A549 (cell line): ENCODE measurements around the gene RABGAP1.

Experiments used
- CTCF ChIP-seq: fragments of >200 bp; sonication (Bioruptor Twin); formaldehyde crosslinking; IDR thresholded peaks from 3 replicates; pipeline ENCODE4 v1.5.1; 2016
- FOSL2 ChIP-seq, 2 experiments: fragments of 450-650 bp in 1 of 2; fragments of >200 bp in 1 of 2; sonication (Bioruptor Twin) in 1 of 2; formaldehyde crosslinking; IDR thresholded peaks; 2 replicates each; pipeline versions ENCODE4 v1.5.0 to v1.6.1; 2016 to 2020; ENCODE audit warnings: mild to moderate bottlenecking in 1 of 2, moderate library complexity in 1 of 2
- GATA3 ChIP-seq: IDR thresholded peaks from 2 replicates; pipeline ENCODE4 v1.6.1; 2012; ENCODE audit warnings: borderline replicate concordance
- HOXB13 ChIP-seq: fragments of 250-450 bp; sonication (Bioruptor Pico); IDR thresholded peaks from 2 replicates; pipeline ENCODE4 v1.5.0; 2020; ENCODE audit warnings: low read depth, mild to moderate bottlenecking, moderate library complexity
- NR3C1 ChIP-seq: fragments of >200 bp; sonication (Bioruptor Twin); formaldehyde crosslinking; IDR thresholded peaks from 3 replicates; pipeline ENCODE4 v1.6.1; 2017
- POLR2A ChIP-seq: IDR thresholded peaks from 2 replicates; pipeline ENCODE4 v1.6.1; 2012; ENCODE audit warnings: mild to moderate bottlenecking, low read length

GRCh38 chr9:122939601-122940000, 1.2 kb upstream of the RABGAP1 start:
- no peak for TF ChIP-seq CTCF
- no peak for TF ChIP-seq GATA3
- TF ChIP-seq POLR2A, result no peak
- no peak for TF ChIP-seq NR3C1
- TF ChIP-seq FOSL2 (IDR thresholded peaks at IDR 0.05), result no peak
- no peak for TF ChIP-seq FOSL2 (CRISPR knock-in tag; IDR thresholded peaks at IDR 0.05)
- TF ChIP-seq HOXB13 (CRISPR knock-in tag), result no peak
